ENCODE measurements around the gene RNF112.
A peak's percentile ranks its signal among the peaks of the same experiment; 100 is the strongest.

Gene RNF112

DNA sequence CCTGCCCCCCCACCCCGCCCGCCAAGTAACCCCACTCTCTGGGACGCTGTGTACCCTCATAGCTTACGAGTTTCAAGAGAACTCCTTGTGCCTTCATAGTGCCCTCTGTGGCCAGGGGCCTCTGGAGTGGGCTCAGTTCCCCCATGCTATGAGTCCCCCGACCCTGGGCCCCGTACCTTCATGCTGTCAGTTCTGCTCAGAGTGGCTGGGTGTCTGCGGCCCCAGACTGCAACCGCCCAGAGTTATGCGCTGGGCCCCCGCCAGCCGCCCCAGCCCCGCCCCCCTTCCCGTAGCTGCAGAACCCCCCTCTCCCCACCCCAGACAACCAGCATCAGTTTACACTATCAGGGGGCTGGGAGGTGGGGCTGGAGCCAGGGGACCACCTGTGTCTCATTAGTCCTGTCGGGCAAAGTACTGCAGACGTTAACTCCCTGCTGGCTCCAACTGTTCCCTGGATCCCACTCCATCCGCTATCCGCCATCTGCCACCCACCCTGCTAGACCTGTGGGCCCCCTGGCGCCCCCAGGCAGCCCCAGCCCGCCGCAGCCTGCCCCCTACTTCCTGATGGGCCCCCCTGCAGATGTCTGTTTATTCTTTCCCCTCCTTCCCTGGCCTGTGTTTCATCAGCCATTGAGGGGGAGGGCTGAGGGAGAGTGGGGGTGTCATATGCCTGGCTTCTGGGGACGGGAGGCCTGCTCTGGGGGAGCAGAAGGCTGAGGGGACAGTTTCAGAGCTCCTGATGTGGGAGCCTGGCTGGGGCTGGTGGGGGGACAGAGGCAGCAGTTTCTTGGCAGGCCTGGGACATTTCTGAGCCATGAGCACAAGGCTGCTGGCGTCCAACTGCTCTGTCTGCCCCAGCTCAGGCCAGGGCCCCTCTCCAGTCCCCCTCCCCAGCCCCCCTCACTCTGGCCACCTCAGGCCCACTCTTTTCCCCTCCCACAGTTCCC lies 23.8 kb upstream of the RNF112 start, which contains the start of gene MFAP4:
Gene MFAP4, minus strand, starts transcription at position 217 of the 947 bp plus-strand sequence. Its CDS starts 35 bp downstream, at position 182.
- no CpG with 5 or more reads among the region's 22 CpGs for WGBS (ENCODE audit: extremely low coverage, insufficient coverage, insufficient read length)

DNA sequence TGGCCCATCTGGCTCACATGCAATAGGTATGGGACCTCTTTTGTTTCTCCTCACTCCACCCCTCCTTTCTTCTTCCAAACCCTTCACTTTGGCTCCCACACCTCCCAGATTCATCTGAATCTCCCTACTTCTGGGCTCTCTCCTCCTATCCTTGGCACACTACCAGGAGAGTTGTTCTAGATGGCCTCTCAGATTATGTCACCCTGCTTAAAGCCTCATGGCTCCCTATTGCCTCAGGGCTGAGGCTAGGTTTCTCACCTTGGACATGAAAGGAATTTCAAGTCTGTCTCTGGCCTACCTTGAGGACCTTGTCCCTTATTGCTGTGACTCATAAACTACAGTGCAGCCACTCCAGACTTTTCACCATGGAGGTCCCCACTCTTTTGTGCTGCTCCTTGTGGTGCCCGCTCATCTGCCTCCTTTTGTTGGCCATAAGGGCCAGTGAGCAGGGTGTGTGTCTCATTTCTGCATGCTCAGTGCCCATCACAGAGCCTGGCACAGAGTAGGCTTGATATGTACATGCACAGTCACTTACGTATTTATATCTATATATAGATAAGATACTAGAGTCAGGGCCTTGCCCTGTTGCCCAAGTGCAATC lies 23.0 kb upstream of the RNF112 start:
- Histone ChIP-seq H3K36me3 (ENCODE audit: control insufficient read depth in 1 of 2, insufficient read depth in 2 of 2, low read length in 2 of 2) (peaks cover 25 to 26% of the 10 kb centered on the region in 2 experiments), H2AK5ac (ENCODE audit: low read length) (no peak overlapping the region), H3K9me3 (ENCODE audit: insufficient read depth, low read depth, low read length) (no peaks in the 10 kb centered on the region), H3K4me1 (ENCODE audit: control insufficient read depth in 1 of 2, insufficient read depth in 2 of 2, low read length in 2 of 2) (peaks cover 15 to 20% of the 10 kb centered on the region in 2 experiments), H3K4me2 (ENCODE audit: low read length) (no peak overlapping the region), H2BK12ac (ENCODE audit: low read length) (no peak overlapping the region), H3K27me3 (ENCODE audit: insufficient read depth, low read length) (no peaks in the 10 kb centered on the region), H3K79me2 (ENCODE audit: control insufficient read depth, insufficient read depth, low read length, poor library complexity) (peaks cover 2% of the 10 kb centered on the region), H3K79me1 (ENCODE audit: low read length) (no peaks in the 10 kb centered on the region), H4K12ac (ENCODE audit: low read depth, low read length) (no peak overlapping the region), H4K8ac (ENCODE audit: low read depth, low read length) (no peak overlapping the region), H3K14ac (ENCODE audit: low read length) (no peak overlapping the region), H3K18ac (ENCODE audit: low read length) (no peak overlapping the region), H3K4me3 (ENCODE audit: low read depth, low read length) (no peak overlapping the region), H4K91ac (ENCODE audit: low read depth, low read length) (peak overlapping the region; percentile 17), H3K9ac (ENCODE audit: low read length) (no peak overlapping the region), H3K23ac (ENCODE audit: low read length) (no peak overlapping the region), H2BK120ac (ENCODE audit: insufficient read depth, low read length, poor library complexity) (no peak overlapping the region), H2AFZ (ENCODE audit: insufficient read depth, low read length, poor library complexity) (no peak overlapping the region), H2BK5ac (ENCODE audit: low read depth, low read length, poor library complexity) (no peak overlapping the region), H3K27ac (ENCODE audit: low read depth, low read length) (no peak overlapping the region), H3K4ac (ENCODE audit: low read depth, low read length) (no peak overlapping the region)
- DNase-seq = peak; percentile 85 to 95
- no CpG with 5 or more reads among the region's 2 CpGs for WGBS (ENCODE audit: extremely low coverage, insufficient coverage, insufficient read length)

More for the DNA sequence above, 23.8 kb upstream of the RNF112 start, which contains the start of gene MFAP4:
- H3K9ac ChIP-seq (ENCODE audit: low read length) = no peak within 1 kb of the TSS
- peak within 1 kb of the TSS; percentile 36 for H4K91ac ChIP-seq (ENCODE audit: low read depth, low read length)
- no peak for DNase-seq
- no peak within 1 kb of the TSS for H4K12ac ChIP-seq (ENCODE audit: low read depth, low read length)
- peaks cover 2% of the 10 kb centered on the region for H3K79me2 ChIP-seq (ENCODE audit: control insufficient read depth, insufficient read depth, low read length, poor library complexity)
- H3K4ac ChIP-seq (ENCODE audit: low read depth, low read length) = no peak within 1 kb of the TSS
- no peak within 1 kb of the TSS for H3K23ac ChIP-seq (ENCODE audit: low read length)
- no peak within 1 kb of the TSS for H2BK5ac ChIP-seq (ENCODE audit: low read depth, low read length, poor library complexity)
- H2AK5ac ChIP-seq (ENCODE audit: low read length) = no peak within 1 kb of the TSS
- H3K36me3 ChIP-seq (ENCODE audit: control insufficient read depth in 1 of 2, insufficient read depth in 2 of 2, low read length in 2 of 2) = peaks cover 33 to 34% of the 10 kb centered on the region in 2 experiments
- H3K4me3 ChIP-seq (ENCODE audit: low read depth, low read length) = no peak within 1 kb of the TSS
- H3K18ac ChIP-seq (ENCODE audit: low read length) = no peak within 1 kb of the TSS
- H3K27me3 ChIP-seq (ENCODE audit: insufficient read depth, low read length) = no peaks in the 10 kb centered on the region
- no peak within 1 kb of the TSS for H2AFZ ChIP-seq (ENCODE audit: insufficient read depth, low read length, poor library complexity)
- H3K4me2 ChIP-seq (ENCODE audit: low read length) = peak within 1 kb of the TSS; percentile 36
- H3K14ac ChIP-seq (ENCODE audit: low read length) = peak within 1 kb of the TSS; percentile 27
- H3K9me3 ChIP-seq (ENCODE audit: insufficient read depth, low read depth, low read length) = no peaks in the 10 kb centered on the region
- H4K8ac ChIP-seq (ENCODE audit: low read depth, low read length) = peak within 1 kb of the TSS; percentile 30
- peaks cover 15 to 20% of the 10 kb centered on the region in 2 experiments for H3K4me1 ChIP-seq (ENCODE audit: control insufficient read depth in 1 of 2, insufficient read depth in 2 of 2, low read length in 2 of 2)
- H3K27ac ChIP-seq (ENCODE audit: low read depth, low read length) = peak within 1 kb of the TSS; percentile 4
- no peak within 1 kb of the TSS for H2BK12ac ChIP-seq (ENCODE audit: low read length)
- no peaks in the 10 kb centered on the region for H3K79me1 ChIP-seq (ENCODE audit: low read length)
- no peak within 1 kb of the TSS for H2BK120ac ChIP-seq (ENCODE audit: insufficient read depth, low read length, poor library complexity)

DNA sequence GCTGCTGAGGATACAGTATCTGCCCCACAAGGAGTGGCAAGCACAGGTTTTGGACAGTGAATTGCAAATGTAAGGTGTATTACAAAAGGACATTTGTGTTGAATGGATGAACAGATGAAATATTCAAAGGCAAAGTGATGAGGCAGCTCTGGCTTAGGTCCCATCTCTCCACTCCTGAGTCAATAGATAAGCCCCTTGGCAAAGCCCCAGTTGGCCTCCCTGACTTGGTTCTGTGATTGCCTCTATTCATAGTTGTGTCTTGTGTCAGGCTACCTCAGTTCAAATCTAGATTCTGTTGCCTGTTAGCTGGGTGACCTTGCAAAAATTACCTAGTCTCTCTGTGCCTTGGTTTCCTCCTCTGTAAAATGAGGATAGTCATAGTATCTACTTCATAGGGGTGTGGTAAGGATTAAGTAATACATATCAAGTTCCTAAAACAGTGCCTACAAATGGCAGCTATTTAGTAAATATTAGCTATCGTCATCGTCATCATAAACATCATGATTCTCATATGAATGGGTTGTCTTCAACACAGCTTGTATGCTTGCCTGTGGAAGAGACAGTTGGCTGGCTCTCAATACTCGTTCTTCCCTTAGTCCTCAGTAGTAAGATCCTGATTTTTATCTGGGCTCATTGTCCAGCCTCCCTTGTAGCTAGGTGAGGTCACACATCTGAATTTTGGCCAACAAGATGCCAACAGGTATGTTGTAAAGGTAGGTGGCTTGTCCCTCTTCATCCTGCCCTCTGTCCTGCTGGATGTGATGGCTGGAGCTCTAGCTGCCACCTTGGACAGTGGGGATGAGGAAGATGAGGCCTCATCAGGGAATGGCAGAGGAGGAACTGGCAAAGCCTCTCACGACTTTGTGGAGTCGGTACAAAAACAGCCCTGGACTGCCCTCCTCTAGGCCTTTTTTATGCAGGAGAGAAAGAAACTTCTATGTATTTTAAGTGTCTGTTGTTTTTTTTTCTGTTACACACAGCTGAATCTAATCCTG lies 21.9 kb upstream of the RNF112 start:
- Histone ChIP-seq H2BK12ac (ENCODE audit: low read length) (no peak overlapping the region), H3K27me3 (ENCODE audit: insufficient read depth, low read length) (no peaks in the 10 kb centered on the region), H4K12ac (ENCODE audit: low read depth, low read length) (no peak overlapping the region), H3K4ac (ENCODE audit: low read depth, low read length) (no peak overlapping the region), H3K9ac (ENCODE audit: low read length) (no peak overlapping the region), H3K14ac (ENCODE audit: low read length) (no peak overlapping the region), H3K79me1 (ENCODE audit: low read length) (no peaks in the 10 kb centered on the region), H3K18ac (ENCODE audit: low read length) (no peak overlapping the region), H3K27ac (ENCODE audit: low read depth, low read length) (no peak overlapping the region), H2BK120ac (ENCODE audit: insufficient read depth, low read length, poor library complexity) (no peak overlapping the region), H3K79me2 (ENCODE audit: control insufficient read depth, insufficient read depth, low read length, poor library complexity) (peaks cover 2% of the 10 kb centered on the region), H2AFZ (ENCODE audit: insufficient read depth, low read length, poor library complexity) (no peak overlapping the region), H3K9me3 (ENCODE audit: insufficient read depth, low read depth, low read length) (no peaks in the 10 kb centered on the region), H3K4me3 (ENCODE audit: low read depth, low read length) (no peak overlapping the region), H3K4me2 (ENCODE audit: low read length) (no peak overlapping the region), H2BK5ac (ENCODE audit: low read depth, low read length, poor library complexity) (no peak overlapping the region), H3K23ac (ENCODE audit: low read length) (no peak overlapping the region), H2AK5ac (ENCODE audit: low read length) (no peak overlapping the region), H3K36me3 (ENCODE audit: control insufficient read depth in 1 of 2, insufficient read depth in 2 of 2, low read length in 2 of 2) (peaks cover 16% of the 10 kb centered on the region in 2 experiments), H3K4me1 (ENCODE audit: control insufficient read depth in 1 of 2, insufficient read depth in 2 of 2, low read length in 2 of 2) (peaks cover 15 to 20% of the 10 kb centered on the region in 2 experiments), H4K8ac (ENCODE audit: low read depth, low read length) (no peak overlapping the region), H4K91ac (ENCODE audit: low read depth, low read length) (no peak overlapping the region)
- no CpG with 5 or more reads among the region's 5 CpGs for WGBS (ENCODE audit: extremely low coverage, insufficient coverage, insufficient read length)
- DNase-seq = no peak

DNA sequence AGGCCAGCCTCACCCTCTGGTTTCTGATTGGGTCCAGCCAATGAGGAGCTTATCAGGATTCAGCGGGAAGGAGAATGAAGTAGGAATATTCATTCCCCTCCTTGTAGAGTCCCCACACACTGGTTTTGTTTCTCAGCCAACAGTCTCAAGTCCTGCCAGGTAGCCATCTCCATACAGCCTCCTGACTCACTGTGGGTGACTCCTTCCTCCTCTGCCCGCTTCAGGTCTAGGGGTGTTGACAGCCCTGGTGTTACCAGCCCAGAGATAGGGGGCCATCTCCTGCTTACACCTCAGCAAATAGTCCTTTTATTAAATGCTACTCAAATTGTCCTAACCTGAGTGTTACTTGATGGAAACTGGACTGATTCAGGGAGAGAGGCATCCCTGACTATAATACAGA lies 20.1 kb upstream of the RNF112 start:
- WGBS (ENCODE audit: extremely low coverage, insufficient coverage, insufficient read length) = no CpG with 5 or more reads among the region's 2 CpGs
- Histone ChIP-seq H3K9me3 (ENCODE audit: insufficient read depth, low read depth, low read length) (no peaks in the 10 kb centered on the region), H3K79me1 (ENCODE audit: low read length) (no peaks in the 10 kb centered on the region), H3K14ac (ENCODE audit: low read length) (no peak overlapping the region), H3K4me1 (ENCODE audit: control insufficient read depth in 1 of 2, insufficient read depth in 2 of 2, low read length in 2 of 2) (peaks cover 15 to 20% of the 10 kb centered on the region in 2 experiments), H3K23ac (ENCODE audit: low read length) (no peak overlapping the region), H4K8ac (ENCODE audit: low read depth, low read length) (no peak overlapping the region), H4K12ac (ENCODE audit: low read depth, low read length) (no peak overlapping the region), H3K27ac (ENCODE audit: low read depth, low read length) (no peak overlapping the region), H3K4me3 (ENCODE audit: low read depth, low read length) (peak overlapping the region; percentile 25), H3K4ac (ENCODE audit: low read depth, low read length) (no peak overlapping the region), H2AK5ac (ENCODE audit: low read length) (no peak overlapping the region), H3K18ac (ENCODE audit: low read length) (no peak overlapping the region), H2AFZ (ENCODE audit: insufficient read depth, low read length, poor library complexity) (no peak overlapping the region), H3K79me2 (ENCODE audit: control insufficient read depth, insufficient read depth, low read length, poor library complexity) (peaks cover 2% of the 10 kb centered on the region), H3K9ac (ENCODE audit: low read length) (no peak overlapping the region), H4K91ac (ENCODE audit: low read depth, low read length) (no peak overlapping the region), H3K4me2 (ENCODE audit: low read length) (no peak overlapping the region), H3K27me3 (ENCODE audit: insufficient read depth, low read length) (no peaks in the 10 kb centered on the region), H2BK120ac (ENCODE audit: insufficient read depth, low read length, poor library complexity) (no peak overlapping the region), H2BK12ac (ENCODE audit: low read length) (no peak overlapping the region), H3K36me3 (ENCODE audit: control insufficient read depth in 1 of 2, insufficient read depth in 2 of 2, low read length in 2 of 2) (no peaks in the 10 kb centered on the region), H2BK5ac (ENCODE audit: low read depth, low read length, poor library complexity) (no peak overlapping the region)
- no peak for DNase-seq
